ENCODE measurements around the gene GPR107. TPM values are rescaled to one million over a fixed set of nuclear protein-coding genes. Genes with fewer than 3 reads are reported as not detected.
"Not testable (repeated sequence)": the region's sequence is repeated elsewhere in the genome, so short reads cannot be mapped to it uniquely, and the experiment has no call there.

GPR107 gene
- total RNA-seq (10 to 100 TPM; 49.1 to 53.4 TPM), polyA plus RNA-seq (ENCODE audit: insufficient read depth, low read depth, low replicate concordance) (41.1 TPM)
- long read RNA-seq, donor 1, full-length matches to known transcripts: 4 of 10 reads
- long read RNA-seq, donor 1, partial matches to known transcripts: 6 of 10 reads
- long read RNA-seq, donor 1, other reads (novel, unspliced or antisense): 0 of 10 reads
- long read RNA-seq, donor 2, full-length matches to known transcripts: 1 of 8 reads
- long read RNA-seq, donor 2, partial matches to known transcripts: 7 of 8 reads
- long read RNA-seq, donor 2, other reads (novel, unspliced or antisense): 0 of 8 reads

GRCh38 chr9:130053504-130054324, at the start of gene GPR107:
Gene GPR107, plus strand, starts transcription at chr9:130053906. Its CDS starts 27 bp downstream, at chr9:130053933.
- peaks cover 21% of the 10 kb centered on the region for H3K4me1 ChIP-seq
- DNase-seq: peak; percentile 85
- intact Hi-C loops (cut with DNase I; ENCODE audit: low total_unique reads): no loop called here
- H3K36me3 ChIP-seq (ENCODE audit: low read depth, missing control alignments): no peaks in the 10 kb centered on the region
- TF ChIP-seq CTCF (IDR thresholded peaks at IDR 0.05) (no peak), POLR2A (IDR thresholded peaks at IDR 0.05) (no peak)
- no peaks in the 10 kb centered on the region for H3K27me3 ChIP-seq
- H3K4me3 ChIP-seq: peak within 1 kb of the TSS; percentile 94 to 99
- WGBS, 2 donors: 0 to 1% methylated on average over 11 to 57 of the region's 64 CpGs
- peak within 1 kb of the TSS; percentile 70 to 84 for H3K27ac ChIP-seq
- no peaks in the 10 kb centered on the region for H3K9me3 ChIP-seq

DNA sequence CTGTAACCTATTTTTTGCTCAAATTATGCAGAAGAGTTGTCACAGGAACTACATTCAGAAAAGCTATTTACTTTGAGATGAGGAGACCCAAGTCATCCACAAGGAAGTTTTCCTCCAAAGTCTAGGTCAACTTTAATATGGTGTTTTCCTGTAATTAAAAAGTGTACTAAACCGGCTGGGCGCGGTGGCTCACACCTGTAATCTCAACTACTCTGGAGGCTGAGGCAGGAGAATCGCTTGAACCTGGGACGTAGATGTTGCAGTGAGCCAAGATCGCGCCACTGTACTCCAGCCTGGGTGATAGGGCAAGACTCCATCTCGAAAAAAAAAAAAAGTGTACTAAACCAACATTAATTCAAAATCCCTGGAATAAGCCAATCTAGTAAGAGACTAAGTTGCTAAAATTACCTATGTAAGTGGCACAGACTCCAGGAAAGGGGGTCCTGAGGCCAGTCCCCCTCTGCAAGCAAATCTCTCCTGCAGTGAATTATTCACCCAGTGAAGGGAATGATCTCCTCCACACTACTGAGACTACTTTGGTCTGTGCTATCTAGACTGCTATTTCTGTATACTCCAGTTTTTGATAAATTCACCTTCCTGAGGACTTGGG, 49.7 kb upstream of the GPR107 start:
- H3K4me1 ChIP-seq: peaks cover 13% of the 10 kb centered on the region
- intact Hi-C loops (cut with DNase I; ENCODE audit: low total_unique reads): no loop called here
- H3K4me3 ChIP-seq: no peak overlapping the region
- H3K9me3 ChIP-seq: no peaks in the 10 kb centered on the region
- no peak for DNase-seq
- no peaks in the 10 kb centered on the region for H3K36me3 ChIP-seq (ENCODE audit: low read depth, missing control alignments)
- WGBS, 2 donors: 73 to 78% methylated on average over 8 of the region's 8 CpGs
- no peaks in the 10 kb centered on the region for H3K27me3 ChIP-seq
- H3K27ac ChIP-seq: no peak overlapping the region
- TF ChIP-seq CTCF (IDR thresholded peaks at IDR 0.05) (no peak), POLR2A (IDR thresholded peaks at IDR 0.05) (no peak)

DNA sequence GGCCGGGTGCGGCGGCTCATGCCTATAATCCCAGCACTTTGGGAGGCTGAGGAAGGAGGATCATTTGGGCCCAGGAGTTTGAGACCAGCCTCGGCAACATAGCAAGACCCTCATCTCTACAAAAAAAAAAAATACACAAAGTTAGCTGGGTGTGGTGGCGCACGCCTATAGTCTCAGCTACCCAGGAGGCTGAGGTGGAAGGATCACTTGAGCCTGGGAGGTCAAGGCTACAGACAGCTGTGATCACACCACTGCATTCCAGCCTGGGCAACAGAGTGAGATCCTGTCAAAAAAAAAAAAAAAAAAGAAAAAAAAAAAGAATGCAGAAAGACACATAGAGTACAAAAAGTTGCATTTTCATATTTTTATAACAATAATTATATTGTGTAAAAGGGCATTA, 46.8 kb upstream of the GPR107 start:
- Histone ChIP-seq H3K27ac (peak overlapping the region; percentile 47 to 70), H3K4me1 (peaks cover 13% of the 10 kb centered on the region)
- H3K9me3 ChIP-seq; intact Hi-C loops (cut with DNase I; ENCODE audit: low total_unique reads); H3K27me3 ChIP-seq; H3K36me3 ChIP-seq (ENCODE audit: low read depth, missing control alignments); DNase-seq; H3K4me3 ChIP-seq: not testable (repeated sequence)
- WGBS, 2 donors: 85 to 86% methylated on average over 6 of the region's 6 CpGs

GRCh38 chr9:130008538-130008937, 45.2 kb upstream of the GPR107 start:
- intact Hi-C loops (cut with DNase I; ENCODE audit: low total_unique reads): no loop called here
- no peaks in the 10 kb centered on the region for H3K36me3 ChIP-seq (ENCODE audit: low read depth, missing control alignments)
- H3K9me3 ChIP-seq: no peaks in the 10 kb centered on the region
- WGBS, 2 donors: 80 to 84% methylated on average over 5 of the region's 5 CpGs
- no peak overlapping the region for H3K27ac ChIP-seq
- peaks cover 13% of the 10 kb centered on the region for H3K4me1 ChIP-seq
- H3K27me3 ChIP-seq: no peaks in the 10 kb centered on the region
- no peak for TF ChIP-seq POLR2A (IDR thresholded peaks at IDR 0.05)
- TF ChIP-seq CTCF (IDR thresholded peaks at IDR 0.05): no peak
- H3K4me3 ChIP-seq: no peak overlapping the region
- DNase-seq: no peak

DNA sequence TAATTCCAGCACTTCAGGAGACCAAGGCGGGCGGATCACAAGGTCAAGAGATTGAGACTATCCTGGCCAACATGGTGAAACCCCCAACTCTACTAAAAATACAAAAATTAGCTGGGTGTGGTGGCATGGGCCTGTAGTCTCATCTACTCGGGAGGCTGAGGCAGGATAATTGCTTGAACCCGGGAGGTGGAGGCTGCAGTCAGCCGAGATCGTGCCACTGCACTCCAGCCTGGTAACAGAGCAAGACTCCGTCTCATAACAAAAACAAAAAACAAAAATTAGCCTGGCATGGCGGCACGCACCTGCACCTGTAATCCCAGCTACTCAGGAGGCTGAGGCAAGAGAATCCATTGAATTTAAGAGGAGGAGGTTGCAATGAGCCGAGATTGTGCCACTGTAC, 44.2 kb upstream of the GPR107 start:
- H3K27me3 ChIP-seq; intact Hi-C loops (cut with DNase I; ENCODE audit: low total_unique reads); H3K9me3 ChIP-seq; H3K27ac ChIP-seq; DNase-seq; H3K36me3 ChIP-seq (ENCODE audit: low read depth, missing control alignments); H3K4me3 ChIP-seq: not testable (repeated sequence)
- 96 to 97% methylated on average over 10 of the region's 10 CpGs for WGBS, 2 donors
- peaks cover 13% of the 10 kb centered on the region for H3K4me1 ChIP-seq
